DMS 273 (cell line): Measurements from ENCODE around the gene FBXO30.

Source experiments
- DNase-seq: peaks from one replicate; lab custom pipeline; 2025; ENCODE audit not compliant: unreplicated experiment; lab: John Stamatoyannopoulos, UW

The FBXO30 gene

DNA sequence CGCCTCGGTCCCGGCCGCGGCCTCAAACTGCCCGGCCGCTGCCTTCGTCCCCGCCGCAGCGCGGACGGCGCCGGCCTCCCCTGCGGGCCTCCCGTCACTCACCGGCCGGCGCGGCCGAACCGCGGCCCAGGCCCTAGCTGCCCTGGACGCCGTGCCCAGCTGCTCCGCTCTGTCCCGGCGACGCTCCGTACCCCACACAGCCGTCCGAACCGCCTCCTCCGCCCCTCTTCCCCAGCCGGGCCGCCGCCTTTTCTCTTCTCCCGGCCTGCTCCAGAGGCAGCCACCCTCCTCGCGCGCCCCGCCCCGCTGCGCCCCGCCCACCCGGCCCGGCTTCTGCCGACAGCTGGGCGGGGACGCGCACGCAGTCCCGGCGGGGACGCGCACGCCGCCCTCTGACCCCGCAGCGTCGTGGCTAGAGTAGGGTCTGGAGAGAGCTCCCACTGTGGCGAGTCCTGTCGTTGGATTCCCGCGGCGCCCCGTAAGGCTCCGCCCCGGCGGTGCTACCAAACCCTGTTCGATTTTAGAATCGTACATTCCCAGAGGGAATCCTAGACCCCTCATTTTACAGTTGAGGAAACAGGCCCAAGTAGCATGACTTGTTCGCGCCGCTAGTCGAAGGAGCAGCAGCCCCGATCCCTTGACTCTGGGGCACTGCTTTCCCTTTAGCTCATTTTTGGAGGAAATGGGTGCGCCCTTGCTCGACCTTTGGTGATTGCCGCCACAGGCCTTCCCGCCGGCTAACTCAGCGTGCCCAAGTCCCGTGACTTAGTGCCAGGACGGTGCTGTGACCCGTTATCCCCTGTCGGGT lies at the start of gene FBXO30:
TSS of gene FBXO30 (minus strand) at position 295 of the 808 bp plus-strand sequence. CDS start 8,390 bp downstream, outside the sequence.
- peak; percentile 95 for DNase-seq

DNA sequence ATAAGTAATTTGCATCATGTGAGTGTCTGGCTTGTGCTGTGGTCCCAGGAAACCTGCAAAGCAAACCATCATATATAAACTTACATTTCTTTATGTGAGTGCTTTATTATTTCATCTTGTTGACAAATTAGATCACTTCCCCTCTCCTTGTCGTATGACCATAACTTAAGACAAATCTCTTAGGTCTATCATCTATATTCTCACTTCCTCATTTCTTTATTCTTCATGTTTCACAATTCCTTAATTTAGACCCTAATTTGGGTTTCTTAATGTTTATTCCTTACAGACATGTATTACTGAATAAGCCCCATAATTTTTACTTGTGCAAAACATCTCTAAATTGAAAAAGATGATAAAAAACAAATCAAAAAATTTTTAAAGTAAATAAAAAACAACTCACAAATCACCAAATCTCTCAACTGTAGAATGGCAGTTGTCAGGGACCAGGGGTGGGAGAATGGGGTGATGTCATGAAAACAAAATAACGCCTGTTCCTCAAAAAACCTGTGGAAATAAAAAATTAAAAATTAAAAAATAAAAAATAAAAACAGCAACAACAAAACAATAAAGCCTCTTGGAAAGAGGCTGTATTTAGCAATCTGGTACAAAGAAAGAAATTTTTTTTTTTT lies 49.5 kb upstream of the FBXO30 start:
- no peak for DNase-seq

- DNase-seq, result no peak
Measured at GRCh38 chr6:145863366-145863765, 48.8 kb upstream of the FBXO30 start.

- no peak for DNase-seq
Measured at GRCh38 chr6:145860562-145860961, 46.0 kb upstream of the FBXO30 start.

DNA sequence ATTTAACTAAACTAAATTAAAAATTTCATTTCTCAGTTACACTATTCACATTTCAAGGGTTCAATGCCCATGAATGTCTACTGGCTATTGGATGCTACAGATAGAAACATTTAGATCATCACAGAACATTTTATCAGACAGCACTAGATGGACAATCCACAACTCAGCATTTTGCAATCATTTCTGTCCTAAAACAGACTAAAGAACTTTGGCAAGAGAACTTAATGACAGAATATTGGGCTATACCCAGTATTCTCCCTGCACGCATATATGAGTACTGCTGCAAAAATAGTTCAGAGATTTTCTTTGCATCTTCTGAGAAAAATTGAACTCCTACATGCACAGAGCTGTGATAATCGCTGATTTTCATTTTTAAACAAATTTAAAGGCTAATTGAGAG lies 36.1 kb upstream of the FBXO30 start:
- DNase-seq, result no peak

DNA sequence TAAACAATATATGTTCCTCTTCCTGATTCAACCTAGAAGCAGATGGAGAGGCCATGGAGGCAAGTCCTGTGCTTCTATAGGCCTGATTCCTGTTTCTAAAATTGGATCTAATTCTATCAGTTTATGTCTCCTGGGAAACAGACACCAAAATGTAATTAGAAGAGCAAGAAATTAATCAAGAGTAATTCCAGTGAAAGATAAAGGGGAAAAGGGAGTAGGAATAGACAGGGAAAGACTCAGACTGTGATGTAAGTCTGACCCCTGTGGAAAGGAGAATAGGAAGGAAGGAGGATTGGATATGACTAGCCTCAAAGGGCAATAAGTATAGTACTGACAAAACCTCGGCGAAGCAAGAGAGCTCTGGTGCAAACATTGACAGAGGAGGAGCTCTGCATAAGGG lies 33.9 kb upstream of the FBXO30 start:
- DNase-seq, result no peak

DNA sequence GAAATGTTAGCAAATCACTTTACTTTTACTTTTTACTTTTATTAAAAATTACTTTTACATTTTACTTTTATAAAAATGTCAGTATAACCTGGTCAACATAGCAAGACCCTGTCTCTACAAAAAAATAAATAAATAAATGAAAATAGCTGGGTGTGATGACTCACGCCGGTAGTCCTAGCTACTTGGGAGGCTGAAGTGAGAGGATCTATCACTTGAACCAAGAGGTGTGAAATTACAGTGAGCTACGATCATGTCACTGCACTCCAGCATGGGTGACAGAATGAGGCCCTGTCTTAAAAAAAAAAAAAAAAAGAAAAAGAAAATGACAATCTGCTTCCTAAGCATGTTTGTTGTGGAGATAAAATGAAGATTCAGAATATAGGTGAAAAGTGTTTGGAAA lies 31.0 kb upstream of the FBXO30 start:
- DNase-seq, result no peak

DNA sequence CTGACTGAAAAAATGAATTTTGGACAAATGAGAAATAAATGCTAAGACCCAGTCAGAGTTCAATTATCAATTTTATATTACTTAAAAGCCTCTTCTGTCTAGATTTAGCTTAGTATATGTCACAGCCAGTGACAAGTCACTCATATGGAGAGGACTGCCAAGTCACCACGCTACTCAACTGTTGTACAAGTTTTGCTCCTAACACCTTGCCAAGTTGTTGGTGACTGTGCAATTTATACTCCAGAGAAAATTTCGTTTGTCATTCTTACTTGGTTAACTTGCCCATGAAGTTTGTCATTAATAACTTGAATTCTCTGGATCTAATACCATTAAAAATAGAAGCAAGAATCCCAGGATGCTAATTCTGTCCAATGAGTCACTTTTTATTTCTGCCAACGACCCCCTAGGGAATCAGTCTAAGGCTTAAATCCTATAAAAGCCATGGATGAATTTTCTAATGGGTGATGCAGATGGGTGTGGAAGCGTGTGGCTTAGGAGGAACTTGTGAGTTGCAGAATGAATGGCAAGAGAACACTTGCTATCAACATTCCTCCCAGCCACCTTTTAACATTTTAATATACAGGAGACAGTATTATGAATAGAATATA lies 30.4 kb upstream of the FBXO30 start:
- DNase-seq, result no peak

GRCh38 chr6:145842693-145843546 lies 28.3 kb upstream of the FBXO30 start:
- no peak for DNase-seq

DNA sequence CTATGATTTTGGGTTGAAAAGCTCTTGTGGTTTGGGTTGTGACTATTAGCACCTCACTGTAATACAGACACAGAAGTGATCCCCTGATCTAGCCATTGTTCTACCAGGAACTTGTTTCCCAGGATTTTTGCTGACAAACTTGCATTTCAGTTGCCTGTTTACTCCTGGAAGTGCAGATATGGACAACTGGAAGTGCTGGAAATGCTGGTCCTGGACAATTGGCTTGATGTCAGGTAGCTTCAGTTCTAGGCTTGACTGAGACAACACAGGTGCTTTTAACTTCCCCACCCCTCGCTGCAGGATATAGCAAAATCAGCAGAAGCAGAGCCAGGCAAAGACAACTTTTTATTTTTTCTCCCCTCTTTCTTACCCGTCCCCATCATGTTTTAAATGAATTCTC lies 27.1 kb upstream of the FBXO30 start:
- DNase-seq, result no peak

GRCh38 chr6:145839653-145840052 lies 25.1 kb upstream of the FBXO30 start:
- DNase-seq, result no peak

- no peak for DNase-seq
Measured at GRCh38 chr6:145838305-145838704, 23.7 kb upstream of the FBXO30 start.

- no peak for DNase-seq
Measured at GRCh38 chr6:145836772-145837171, 22.2 kb upstream of the FBXO30 start.

DNA sequence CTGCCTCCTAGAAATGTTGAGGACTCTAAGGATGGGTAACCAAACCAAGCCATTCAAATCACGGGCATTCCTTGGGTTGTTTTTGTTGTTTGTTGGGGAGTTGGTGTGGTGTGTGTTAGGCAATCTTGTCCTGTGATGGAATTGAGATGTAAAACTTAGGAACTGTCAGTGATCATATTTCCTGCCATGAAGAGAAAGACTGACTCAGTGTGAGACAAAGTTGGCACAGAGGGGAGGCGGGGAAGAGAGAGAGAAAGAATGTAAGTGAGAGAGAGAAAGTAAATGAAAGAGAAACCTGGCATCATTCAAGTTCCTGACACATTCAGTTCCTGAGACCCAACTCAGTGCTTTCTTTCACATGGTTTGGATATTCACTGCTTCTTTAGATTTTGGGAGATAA lies 21.6 kb upstream of the FBXO30 start:
- DNase-seq, result no peak

DNA sequence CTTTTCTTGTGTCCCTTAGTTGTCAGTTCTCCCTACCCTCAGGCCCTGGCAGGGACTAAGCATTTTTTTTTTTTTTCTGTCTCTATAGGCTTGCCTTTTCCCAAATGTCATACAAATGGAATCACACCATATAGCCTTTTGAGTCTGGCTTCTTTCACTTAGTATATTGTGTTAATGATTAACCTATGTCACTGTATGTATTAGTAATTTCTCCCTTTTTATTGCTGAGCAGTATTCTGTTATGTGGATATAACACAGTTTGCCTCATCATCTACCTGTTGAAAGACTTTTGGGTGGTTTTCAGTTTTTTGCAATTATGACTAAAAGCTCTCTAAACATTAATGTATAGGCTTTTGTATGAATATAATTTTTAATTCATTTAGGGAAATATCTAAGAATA lies 16.0 kb upstream of the FBXO30 start:
- no peak for DNase-seq

DNA sequence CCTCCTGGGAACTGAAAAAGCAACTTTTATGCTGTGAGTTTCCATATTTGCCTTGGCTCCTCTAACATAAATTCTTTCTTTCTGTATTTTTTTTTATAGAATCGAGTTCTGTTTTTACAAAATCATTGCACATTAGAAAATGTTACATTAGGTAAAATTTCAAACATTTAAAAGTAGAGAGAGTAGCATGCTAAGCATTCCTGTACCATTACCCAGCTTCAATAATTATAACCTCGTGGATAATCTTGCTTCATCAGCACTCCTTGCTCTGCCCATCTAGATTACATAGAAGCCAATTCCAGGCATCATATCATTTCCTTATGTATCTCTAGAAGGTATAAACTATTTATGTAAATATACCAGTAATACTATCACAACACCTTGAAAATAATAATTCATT lies 15.4 kb upstream of the FBXO30 start:
- DNase-seq, result no peak

DNA sequence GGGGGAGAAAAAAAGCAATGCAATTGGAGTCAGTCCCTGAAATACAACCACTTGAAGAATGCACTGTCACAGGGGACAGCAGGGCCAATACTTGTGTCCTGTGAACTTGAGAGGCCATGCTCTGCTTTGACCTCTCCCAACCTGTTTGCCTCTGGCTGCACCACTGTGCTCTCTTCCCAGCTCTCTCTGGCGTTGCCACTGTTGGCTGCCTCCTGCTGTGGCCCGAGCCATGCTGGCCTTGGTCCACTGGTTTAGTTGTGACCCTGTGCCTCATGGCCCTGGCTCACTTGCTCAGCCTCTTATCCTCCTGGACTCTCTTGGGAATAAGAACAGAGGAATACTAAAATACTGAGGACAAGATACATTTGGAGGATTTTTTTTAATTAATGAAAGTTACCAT lies 14.5 kb upstream of the FBXO30 start:
- no peak for DNase-seq

DNA sequence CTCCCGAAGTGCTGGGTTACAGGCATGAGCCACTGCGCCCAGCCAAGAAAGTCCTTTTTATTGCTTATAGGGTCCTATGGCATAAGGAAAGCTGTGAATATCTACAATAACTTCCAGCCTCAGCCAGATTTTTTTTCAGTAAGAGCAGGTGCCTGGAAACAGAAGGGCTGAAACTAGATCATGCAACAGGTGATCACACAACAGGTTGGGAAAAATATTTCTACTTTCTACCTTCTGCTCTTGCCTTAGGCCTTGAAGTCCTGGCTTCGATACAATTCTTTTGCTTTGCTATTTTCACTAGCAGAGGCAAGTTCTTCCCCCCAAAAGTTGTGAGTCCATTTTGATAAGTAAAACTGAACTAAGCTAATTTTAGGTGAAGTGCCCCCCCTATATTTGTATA lies 9.7 kb upstream of the FBXO30 start:
- DNase-seq, result no peak

GRCh38 chr6:145823328-145823944 lies 8.8 kb upstream of the FBXO30 start:
- DNase-seq, result no peak

DNA sequence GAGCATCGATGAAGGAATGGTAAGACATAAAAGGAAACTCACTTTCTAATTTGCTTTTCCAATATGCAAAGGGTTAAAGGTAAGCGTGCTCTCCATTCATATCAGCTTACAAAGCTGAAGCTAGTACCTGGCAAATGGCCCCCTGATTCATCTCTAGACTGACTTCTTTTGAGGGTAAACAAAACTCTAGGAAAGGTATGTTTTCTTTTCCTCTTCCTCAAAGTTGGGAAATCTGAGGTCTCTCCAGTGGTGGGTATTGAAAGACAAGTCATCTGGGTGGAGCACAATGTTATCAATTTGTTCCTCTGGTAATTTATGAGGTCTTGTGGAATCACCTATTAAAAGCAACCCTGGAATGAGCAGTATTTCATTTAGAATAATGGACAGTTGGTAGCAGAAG lies 7.9 kb upstream of the FBXO30 start:
- no peak for DNase-seq

DNA sequence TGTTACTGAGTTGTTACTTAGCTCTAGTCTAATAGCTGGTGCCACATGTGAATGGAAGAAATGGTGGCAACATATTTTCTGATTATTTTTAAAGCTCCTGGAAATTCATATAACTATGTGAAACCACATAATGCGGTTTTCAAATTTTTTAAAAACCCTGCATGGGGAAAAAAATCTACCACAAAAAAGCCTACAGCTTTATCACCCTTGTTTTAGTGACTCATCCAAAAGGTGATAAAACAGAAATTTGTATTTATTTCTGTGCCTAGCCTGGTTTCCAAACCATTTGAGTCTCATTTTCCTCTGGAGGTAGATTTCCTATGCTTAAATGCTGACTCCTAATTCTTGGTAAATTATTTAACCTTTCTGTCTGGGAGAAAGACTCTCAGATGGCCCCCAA lies 5.4 kb upstream of the FBXO30 start:
- no peak for DNase-seq
